PC-9 (cell line): ENCODE data around the gene APCDD1L. TPM values are rescaled to one million over a fixed set of nuclear protein-coding genes. Genes with fewer than 3 reads are reported as not detected.

ENCODE experiments used
- BruUV-seq: library from RNA; stranded (reverse); fragments of 400-500 nt; replicated peaks from 2 replicates; lab custom pipeline; 2021; lab: Mats Ljungman, UMichigan
- CTCF ChIA-PET: fragments of 300-600 bp; sonication (Branson Sonifier 250); formaldehyde crosslinking; loops from one replicate; lab custom pipeline; 2022; ENCODE audit warnings: antibody characterized with exemption; lab: Charles Lee
- POLR2A ChIA-PET: fragments of 300-600 bp; sonication (Branson Sonifier 250); formaldehyde crosslinking; loops from one replicate; lab custom pipeline; 2022; ENCODE audit warnings: antibody characterized with exemption; ENCODE audit not compliant: unreplicated experiment; lab: Charles Lee
- DNase-seq, 2 experiments: peaks; one replicate each; pipeline versions ENCODE4 v3.0.0 to v3.0.0-alpha.2; 2015 to 2022; ENCODE audit warnings: mixed read lengths in 1 of 2
- H2AFZ ChIP-seq: fragments of 200-600 bp; sonication (generic); 2 replicates; pipeline ENCODE4 v1.8.1; 2017; ENCODE audit warnings: antibody characterized with exemption
- H3F3A ChIP-seq: fragments of 200-600 bp; sonication (generic); 2 replicates; pipeline ENCODE4 v1.8.1; 2017; ENCODE audit warnings: antibody characterized with exemption, mild to moderate bottlenecking, low read depth; ENCODE audit not compliant: insufficient read depth
- H3K27ac ChIP-seq: fragments of 200-600 bp; sonication (generic); 2 replicates; pipeline ENCODE4 v1.6.1; 2016; ENCODE audit warnings: mixed run types
- H3K27me3 ChIP-seq: fragments of 200-600 bp; sonication (generic); 2 replicates; pipeline ENCODE4 v1.6.1; 2016; ENCODE audit warnings: low read depth, mixed run types; ENCODE audit not compliant: insufficient read depth
- H3K36me3 ChIP-seq: fragments of 200-600 bp; sonication (generic); 2 replicates; pipeline ENCODE4 v1.6.1; 2016; ENCODE audit warnings: low read depth, mixed run types
- H3K4me1 ChIP-seq: fragments of 200-600 bp; sonication (generic); replicated peaks from 2 replicates; pipeline ENCODE4 v1.6.1; 2016; ENCODE audit warnings: mixed run types; ENCODE audit not compliant: insufficient read depth
- H3K4me2 ChIP-seq: fragments of 200-600 bp; sonication (generic); 2 replicates; pipeline ENCODE4 v1.6.1; 2017; ENCODE audit warnings: mixed run types
- H3K4me3 ChIP-seq: fragments of 200-600 bp; sonication (generic); 2 replicates; pipeline ENCODE4 v1.6.1; 2016; ENCODE audit warnings: mixed run types
- H3K79me2 ChIP-seq: fragments of 200-600 bp; sonication (generic); 2 replicates; pipeline ENCODE4 v1.6.1; 2017; ENCODE audit warnings: low read depth, mixed run types
- H3K9me2 ChIP-seq: fragments of 200-600 bp; sonication (generic); 2 replicates; pipeline ENCODE4 v1.8.1; 2017; ENCODE audit warnings: mild to moderate bottlenecking; ENCODE audit not compliant: insufficient read depth
- H3K9me3 ChIP-seq: fragments of 200-600 bp; sonication (generic); 2 replicates; pipeline ENCODE4 v1.8.1; 2016; ENCODE audit warnings: low read depth; ENCODE audit not compliant: insufficient read depth
- H4K20me1 ChIP-seq: fragments of 200-600 bp; sonication (generic); 2 replicates; pipeline ENCODE4 v1.8.1; 2017; ENCODE audit not compliant: insufficient read depth
- CTCF ChIP-seq: fragments of 200-600 bp; sonication (generic); conservative IDR thresholded peaks from 2 replicates; pipeline ENCODE4 v1.6.1; 2017; ENCODE audit warnings: mixed run types, antibody characterized with exemption, mild to moderate bottlenecking, moderate library complexity
- EZH2 ChIP-seq: fragments of 200-600 bp; sonication (generic); IDR thresholded peaks from 2 replicates; pipeline ENCODE4 v1.8.0; 2017; ENCODE audit warnings: antibody characterized with exemption, low read depth
- intact Hi-C: fragments of 100-400 bp; cut with micrococcal nuclease; formaldehyde crosslinking; loops from one replicate; pipeline ENCODE4 v1.10.0; 2022; ENCODE audit not compliant: unreplicated experiment
- total RNA-seq: library from RNA; stranded (reverse); gene quantifications from 2 replicates; pipeline ENCODE4 v1.2.3, GENCODE V29; 2021

The APCDD1L gene
- total RNA-seq, 1 experiment from 2014 or later, result 3.0 TPM

GRCh38 chr20:58531657-58532056, 16.5 kb upstream of the APCDD1L start:
- no peaks in the 10 kb centered on the region for H4K20me1 ChIP-seq
- H3F3A ChIP-seq, result peaks cover 10% of the 10 kb centered on the region; the same call in 1 of the 2 replicates
- H3K27me3 ChIP-seq, result no peaks in the 10 kb centered on the region
- no peaks in the 10 kb centered on the region for H3K79me2 ChIP-seq
- H3K36me3 ChIP-seq, result peaks cover 12% of the 10 kb centered on the region; the same call in 1 of the 2 replicates
- no peak overlapping the region for H3K4me3 ChIP-seq
- no peak overlapping the region for H2AFZ ChIP-seq
- ChIA-PET POLR2A (no interaction called here), CTCF (interaction anchor here (0.6 kb wide), 1 partner anchor 17 kb away, joined by 3 read pairs; the partner anchor contains the start of gene APCDD1L)
- H3K4me1 ChIP-seq, result no peaks in the 10 kb centered on the region
- intact Hi-C loops, result no loop called here
- H3K9me3 ChIP-seq, result peaks cover 41% of the 10 kb centered on the region
- DNase-seq, result no peak
- no TSS peak for BruUV-seq
- no peak overlapping the region for H3K27ac ChIP-seq
- TF ChIP-seq EZH2, result no peak
- TF ChIP-seq CTCF, result no peak
- no peak overlapping the region for H3K4me2 ChIP-seq
- no peaks in the 10 kb centered on the region for H3K9me2 ChIP-seq

GRCh38 chr20:58531063-58531462, 15.9 kb upstream of the APCDD1L start:
- TF ChIP-seq CTCF, result no peak
- TF ChIP-seq EZH2, result no peak
- CTCF ChIA-PET, result no interaction called here
- POLR2A ChIA-PET, result no interaction called here
- intact Hi-C loops, result no loop called here
- no TSS peak for BruUV-seq
- Histone ChIP-seq H3K9me3 (peaks cover 47% of the 10 kb centered on the region), H4K20me1 (no peaks in the 10 kb centered on the region), H3K4me2 (no peak overlapping the region), H2AFZ (no peak overlapping the region), H3K9me2 (no peaks in the 10 kb centered on the region), H3F3A (peaks cover 10% of the 10 kb centered on the region; the same call in 1 of the 2 replicates), H3K4me3 (no peak overlapping the region), H3K27me3 (no peaks in the 10 kb centered on the region), H3K27ac (no peak overlapping the region), H3K36me3 (peaks cover 18% of the 10 kb centered on the region; the same call in 1 of the 2 replicates), H3K4me1 (no peaks in the 10 kb centered on the region), H3K79me2 (no peaks in the 10 kb centered on the region)
- no peak for DNase-seq

GRCh38 chr20:58528412-58528811, 13.2 kb upstream of the APCDD1L start:
- Histone ChIP-seq H3K27ac (no peak overlapping the region), H3F3A (peaks cover 14% of the 10 kb centered on the region), H3K9me3 (peaks cover 56% of the 10 kb centered on the region), H2AFZ (no peak overlapping the region), H3K27me3 (no peaks in the 10 kb centered on the region), H3K9me2 (no peaks in the 10 kb centered on the region), H3K4me3 (no peak overlapping the region), H4K20me1 (no peaks in the 10 kb centered on the region), H3K4me1 (peaks cover 14% of the 10 kb centered on the region), H3K79me2 (no peaks in the 10 kb centered on the region), H3K36me3 (peaks cover 29% of the 10 kb centered on the region; the same call in 1 of the 2 replicates), H3K4me2 (no peak overlapping the region)
- ChIA-PET POLR2A (no interaction called here), CTCF (interaction anchor here (0.6 kb wide), 1 partner anchor 308 kb away, joined by 4 read pairs; no protein-coding TSS in a partner anchor)
- BruUV-seq, result no TSS peak
- intact Hi-C loops, result no loop called here
- DNase-seq, result no peak
- TF ChIP-seq CTCF (no peak), EZH2 (no peak)
